UCSD-AML1 (cell line): ENCODE measurements around the gene HSPE1.
"Not testable (repeated sequence)": the region's sequence is repeated elsewhere in the genome, so short reads cannot be mapped to it uniquely, and the experiment has no call there.

Source experiments
- DNase-seq: peaks from one replicate; lab custom pipeline; 2025; ENCODE audit not compliant: unreplicated experiment; lab: John Stamatoyannopoulos, UW

HSPE1 gene

GRCh38 chr2:197499594-197500502, at the start of gene HSPE1, which contains the start of gene HSPD1:
Gene HSPE1 (plus strand): TSS chr2:197500379. CDS start chr2:197500437, 58 bp downstream.
Gene HSPD1 (minus strand): TSS chr2:197499840. CDS start chr2:197498848, 992 bp downstream.
- DNase-seq = peak; percentile 99

DNA sequence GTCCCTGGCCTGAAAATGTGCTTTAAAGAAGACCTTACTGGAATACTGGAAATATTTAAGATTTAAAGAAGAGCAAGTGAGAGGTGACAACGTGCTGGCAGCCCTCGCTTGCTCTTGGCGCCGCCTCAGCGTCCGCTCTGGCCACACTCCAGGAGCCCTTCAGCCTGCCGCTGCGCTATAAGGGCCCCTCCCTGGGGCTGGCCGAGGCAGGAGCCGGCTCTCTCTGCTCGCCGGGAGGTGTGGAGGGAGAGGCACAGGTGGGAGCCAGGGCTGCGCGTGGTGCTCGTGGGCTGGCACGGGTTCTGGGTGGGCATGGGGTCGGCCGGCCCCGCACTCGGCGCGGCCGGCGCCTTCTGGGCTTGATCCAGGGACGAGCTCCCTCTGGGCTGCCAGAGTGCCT, 49.7 kb upstream of the HSPE1 start:
- DNase-seq = no peak

- not testable (repeated sequence) for DNase-seq
Observed at GRCh38 chr2:197450935-197451358, 49.2 kb upstream of the HSPE1 start.

DNA sequence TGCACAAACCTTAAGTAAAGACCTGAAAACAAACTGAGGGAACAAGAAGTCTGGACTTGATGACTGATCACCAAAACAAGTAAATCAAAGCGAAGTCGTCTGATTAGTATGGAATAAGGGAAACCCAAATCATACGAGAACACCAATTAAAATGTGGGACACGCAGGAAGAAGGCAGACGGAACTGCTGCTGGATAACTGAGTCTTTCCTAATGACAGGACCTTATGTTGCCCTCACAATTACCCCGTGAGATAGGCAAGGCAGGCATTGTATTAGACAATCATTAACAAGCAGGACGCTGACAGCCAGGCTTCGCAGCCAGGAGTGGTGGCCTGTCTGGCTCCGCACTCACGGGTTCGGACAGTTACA, 47.4 kb upstream of the HSPE1 start:
- no peak for DNase-seq

GRCh38 chr2:197453123-197453913, 46.9 kb upstream of the HSPE1 start, which contains the start of gene COQ10B:
Gene COQ10B (plus strand): TSS chr2:197453552. CDS start chr2:197453561, 9 bp downstream.
- peak; percentile 99 for DNase-seq

- no peak for DNase-seq
Observed at GRCh38 chr2:197453914-197454398, 46.2 kb upstream of the HSPE1 start.

GRCh38 chr2:197454923-197455322, 45.3 kb upstream of the HSPE1 start:
- no peak for DNase-seq

GRCh38 chr2:197455428-197455827, 44.8 kb upstream of the HSPE1 start:
- no peak for DNase-seq

GRCh38 chr2:197460649-197461048, 39.5 kb upstream of the HSPE1 start:
- no peak for DNase-seq

- no peak for DNase-seq
Observed at GRCh38 chr2:197461057-197461456, 39.1 kb upstream of the HSPE1 start.

DNA sequence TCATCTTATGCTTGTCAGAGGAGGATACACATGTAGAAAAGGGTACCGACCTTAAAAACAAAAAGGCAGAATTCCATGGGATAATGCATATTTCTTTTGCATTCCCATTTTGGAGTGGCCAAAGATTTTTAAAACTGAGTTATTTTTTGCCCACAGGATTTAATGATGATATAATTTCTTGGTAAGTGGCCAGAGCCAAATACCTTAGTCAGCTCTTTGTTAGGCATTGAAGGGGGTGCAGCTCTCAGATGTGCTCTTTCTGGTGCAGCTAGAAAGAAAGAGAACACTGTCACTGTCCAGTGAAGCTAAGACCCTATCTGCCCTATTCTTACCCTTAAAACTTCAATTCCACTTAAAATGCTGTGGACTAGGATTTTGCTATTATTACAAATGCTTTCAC, 36.0 kb upstream of the HSPE1 start:
- no peak for DNase-seq

- no peak for DNase-seq
Observed at GRCh38 chr2:197472166-197472565, 28.0 kb upstream of the HSPE1 start.

DNA sequence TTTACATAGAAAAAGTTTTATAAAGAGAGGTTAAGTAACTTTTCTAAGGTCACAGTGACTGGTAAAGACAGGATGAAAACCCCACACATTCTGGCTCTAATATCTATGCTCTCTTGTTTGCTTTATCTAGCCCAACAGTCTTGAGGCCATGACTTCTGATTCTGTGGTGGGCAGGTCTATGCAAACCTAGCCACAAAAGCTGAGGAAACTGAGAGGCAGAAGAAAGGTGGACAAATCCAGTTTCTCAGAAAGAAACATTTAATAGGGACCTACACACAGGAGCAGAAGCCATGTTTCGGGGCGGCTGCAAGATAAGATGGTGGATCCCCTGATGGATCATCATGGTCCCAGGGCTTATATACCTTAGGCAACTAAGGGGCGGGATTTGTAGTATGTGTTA, 22.4 kb upstream of the HSPE1 start:
- no peak for DNase-seq

- DNase-seq = no peak
Observed at GRCh38 chr2:197480165-197481036, 19.8 kb upstream of the HSPE1 start.

DNA sequence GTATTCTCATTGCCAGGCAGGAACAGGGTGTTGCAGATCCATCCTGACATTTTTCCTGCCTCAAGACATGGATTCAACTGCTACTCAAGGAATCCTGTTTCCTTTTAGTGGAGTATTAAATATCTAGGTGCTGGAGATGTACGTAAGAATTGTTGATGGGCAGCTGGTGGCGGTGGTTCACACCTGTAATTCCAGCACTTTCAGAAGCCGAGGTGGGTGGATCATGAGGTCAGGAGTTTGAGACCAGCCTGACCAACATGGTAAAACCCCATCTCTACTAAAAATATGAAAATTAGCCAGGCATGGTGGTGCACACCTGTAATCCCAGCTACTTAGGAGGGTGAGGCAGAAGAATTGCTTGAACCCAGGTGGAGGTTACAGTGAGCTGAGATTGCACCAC, 15.9 kb upstream of the HSPE1 start:
- DNase-seq = not testable (repeated sequence)

GRCh38 chr2:197486175-197486574, 14.0 kb upstream of the HSPE1 start:
- DNase-seq = no peak

GRCh38 chr2:197487385-197487784, 12.8 kb upstream of the HSPE1 start:
- no peak for DNase-seq

DNA sequence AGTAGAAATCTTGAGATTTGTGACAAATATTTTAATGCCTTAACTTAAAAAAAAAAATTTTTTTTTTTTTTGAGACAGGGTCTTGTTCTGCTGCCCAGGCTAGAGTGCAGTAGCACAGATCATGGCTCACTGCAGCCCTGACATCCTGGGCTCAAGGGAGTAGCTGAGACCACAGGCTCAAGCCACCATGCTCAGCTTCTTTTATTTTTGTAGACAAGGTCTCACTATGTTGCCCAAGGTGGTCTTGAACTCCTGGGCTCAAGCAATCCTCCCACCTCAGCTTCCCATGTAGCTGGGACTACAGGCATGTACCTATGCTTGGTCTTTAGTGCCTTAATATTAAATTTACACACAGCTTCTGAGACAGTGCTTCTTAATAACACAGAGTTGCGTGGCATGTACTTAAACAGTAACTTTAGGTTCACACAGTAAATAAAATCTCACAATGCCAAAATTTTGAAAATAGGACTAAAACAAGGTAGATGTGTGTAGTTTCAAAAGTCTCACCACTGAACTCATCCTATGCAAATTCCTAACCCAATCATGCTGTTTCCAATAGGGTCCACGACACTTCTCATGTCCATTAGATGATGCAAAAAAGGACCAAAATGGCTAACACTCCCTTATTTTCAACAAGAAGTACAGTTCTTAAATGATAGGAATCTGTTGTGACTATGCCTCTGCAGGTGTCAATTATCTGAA, 4.6 kb upstream of the HSPE1 start:
- DNase-seq = no peak

GRCh38 chr2:197496695-197497094, 3.5 kb upstream of the HSPE1 start:
- no peak for DNase-seq

- no peak for DNase-seq
Observed at GRCh38 chr2:197497326-197497725, 2.9 kb upstream of the HSPE1 start.
